Neural progenitor cell (in vitro differentiated cells): ENCODE measurements around the gene AP4M1. TPM values are rescaled to one million over a fixed set of nuclear protein-coding genes. Genes with fewer than 3 reads are reported as not detected.
"Not testable (repeated sequence)": the region's sequence is repeated elsewhere in the genome, so short reads cannot be mapped to it uniquely, and the experiment has no call there.

ENCODE experiments used
- DNase-seq: peaks from one replicate; pipeline ENCODE4 v3.0.0-alpha.2; 2016; ENCODE audit warnings: low spot score
- H2AFZ ChIP-seq: fragments of 200-600 bp; sonication (generic); replicated peaks from 2 replicates; pipeline ENCODE4 v1.6.1; 2016; ENCODE audit warnings: antibody characterized with exemption
- H3F3A ChIP-seq: fragments of 200-600 bp; sonication (generic); 2 replicates; pipeline ENCODE4 v1.6.1; 2016; ENCODE audit warnings: antibody characterized with exemption, low read depth
- H3K27ac ChIP-seq: fragments of 200-600 bp; sonication (generic); 2 replicates; pipeline ENCODE4 v1.5.1; 2016; ENCODE audit warnings: mild to moderate bottlenecking
- H3K27me3 ChIP-seq: fragments of 200-600 bp; sonication (generic); 2 replicates; pipeline ENCODE4 v1.6.1; 2016; ENCODE audit warnings: mild to moderate bottlenecking, moderate library complexity
- H3K36me3 ChIP-seq: fragments of 200-600 bp; sonication (generic); 2 replicates; pipeline ENCODE4 v1.5.1; 2016
- H3K4me1 ChIP-seq: fragments of 200-600 bp; sonication (generic); 2 replicates; pipeline ENCODE4 v1.6.1; 2016; ENCODE audit warnings: mixed run types
- H3K4me2 ChIP-seq: fragments of 200-600 bp; sonication (generic); 2 replicates; pipeline ENCODE4 v1.6.1; 2016
- H3K4me3 ChIP-seq: fragments of 200-600 bp; sonication (generic); 2 replicates; pipeline ENCODE4 v1.5.1; 2016
- H3K79me2 ChIP-seq: fragments of 200-600 bp; sonication (generic); 2 replicates; pipeline ENCODE4 v1.6.1; 2016; ENCODE audit warnings: low read depth
- H3K9ac ChIP-seq: fragments of 200-600 bp; sonication (generic); 2 replicates; pipeline ENCODE4 v1.6.1; 2016
- H3K9me3 ChIP-seq: fragments of 200-600 bp; sonication (generic); 2 replicates; pipeline ENCODE4 v1.5.1; 2016; ENCODE audit warnings: low read depth
- H4K20me1 ChIP-seq: fragments of 200-600 bp; sonication (generic); 2 replicates; pipeline ENCODE4 v1.6.1; 2016; ENCODE audit warnings: low read depth
- H3K27ac Mint-ChIP-seq: 3 replicates; pipeline ENCODE4 v1.8.0; 2021; ENCODE audit warnings: mixed read lengths
- H3K27me3 Mint-ChIP-seq: 2 replicates; pipeline ENCODE4 v1.8.0; 2022; ENCODE audit warnings: low read depth, mild to moderate bottlenecking, inconsistent platforms, moderate library complexity, mixed read lengths; ENCODE audit not compliant: insufficient read depth
- H3K36me3 Mint-ChIP-seq: 3 replicates; pipeline ENCODE4 v1.8.0; 2021; ENCODE audit warnings: mixed read lengths
- H3K4me1 Mint-ChIP-seq: 3 replicates; pipeline ENCODE4 v1.8.0; 2021; ENCODE audit warnings: mixed read lengths
- H3K4me3 Mint-ChIP-seq: 3 replicates; pipeline ENCODE4 v1.8.0; 2021; ENCODE audit warnings: mild to moderate bottlenecking, moderate library complexity, mixed read lengths
- H3K9me3 Mint-ChIP-seq: 3 replicates; pipeline ENCODE4 v1.8.0; 2020; ENCODE audit warnings: mixed read lengths
- EZH2 ChIP-seq: fragments of 200-600 bp; sonication (generic); IDR thresholded peaks from 2 replicates; pipeline ENCODE4 v1.6.1; 2017; ENCODE audit warnings: antibody characterized with exemption, mild to moderate bottlenecking, moderate library complexity
- EZH2phosphoT487 ChIP-seq: fragments of 200-600 bp; sonication (generic); IDR thresholded peaks from 2 replicates; pipeline ENCODE4 v1.6.1; 2017; ENCODE audit warnings: antibody characterized with exemption
- total RNA-seq: library from RNA; depleted of rRNA; stranded (reverse); fragments of >200 nt; gene quantifications from 2 replicates; pipeline ENCODE4 v1.2.3, GENCODE V29; 2015; ENCODE audit warnings: low replicate concordance
- TF ChIP-seq, protein P1 (sequence below): fragments of 200-600 bp; sonication (generic); IDR thresholded peaks from 2 replicates; pipeline ENCODE4 v1.5.1; 2017; ENCODE audit warnings: antibody characterized with exemption, mild to moderate bottlenecking

The AP4M1 gene
- total RNA-seq, 1 donor from 2014 or later = 15.3 TPM

DNA sequence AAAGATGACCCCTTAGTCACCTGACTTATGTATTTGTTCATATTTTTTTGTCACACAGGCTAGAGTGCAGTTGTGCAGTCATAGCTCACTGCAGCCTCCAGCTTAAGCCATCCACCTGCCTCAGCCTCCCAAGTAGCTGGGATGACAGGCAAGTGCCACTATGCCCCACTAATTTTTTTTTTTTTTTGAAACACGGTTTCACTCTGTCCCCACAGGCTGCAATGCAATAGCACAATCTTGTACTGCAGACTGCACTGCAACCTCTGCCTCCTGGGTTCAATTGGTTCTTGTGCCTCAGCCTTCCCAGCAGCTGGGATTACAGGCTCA is 27.2 kb downstream of the AP4M1 start:
- no peaks in the 10 kb centered on the region for H3K4me1 ChIP-seq
- no peaks in the 10 kb centered on the region for H3K36me3 ChIP-seq
- TF ChIP-seq, protein P1, sequence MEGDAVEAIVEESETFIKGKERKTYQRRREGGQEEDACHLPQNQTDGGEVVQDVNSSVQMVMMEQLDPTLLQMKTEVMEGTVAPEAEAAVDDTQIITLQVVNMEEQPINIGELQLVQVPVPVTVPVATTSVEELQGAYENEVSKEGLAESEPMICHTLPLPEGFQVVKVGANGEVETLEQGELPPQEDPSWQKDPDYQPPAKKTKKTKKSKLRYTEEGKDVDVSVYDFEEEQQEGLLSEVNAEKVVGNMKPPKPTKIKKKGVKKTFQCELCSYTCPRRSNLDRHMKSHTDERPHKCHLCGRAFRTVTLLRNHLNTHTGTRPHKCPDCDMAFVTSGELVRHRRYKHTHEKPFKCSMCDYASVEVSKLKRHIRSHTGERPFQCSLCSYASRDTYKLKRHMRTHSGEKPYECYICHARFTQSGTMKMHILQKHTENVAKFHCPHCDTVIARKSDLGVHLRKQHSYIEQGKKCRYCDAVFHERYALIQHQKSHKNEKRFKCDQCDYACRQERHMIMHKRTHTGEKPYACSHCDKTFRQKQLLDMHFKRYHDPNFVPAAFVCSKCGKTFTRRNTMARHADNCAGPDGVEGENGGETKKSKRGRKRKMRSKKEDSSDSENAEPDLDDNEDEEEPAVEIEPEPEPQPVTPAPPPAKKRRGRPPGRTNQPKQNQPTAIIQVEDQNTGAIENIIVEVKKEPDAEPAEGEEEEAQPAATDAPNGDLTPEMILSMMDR = no peak
- TF ChIP-seq EZH2phosphoT487 = no peak
- no peak for TF ChIP-seq EZH2
- no peaks in the 10 kb centered on the region for H3K9me3 ChIP-seq
- H2AFZ ChIP-seq = no peak overlapping the region
- H3K9ac ChIP-seq = no peak overlapping the region
- peak overlapping the region; percentile 97 for H3K4me2 ChIP-seq
- Mint-ChIP-seq H3K4me3 (peak overlapping the region; percentile 85), H3K9me3 (no peaks in the 10 kb centered on the region), H3K36me3 (peaks cover 5% of the 10 kb centered on the region), H3K27ac (no peak overlapping the region), H3K4me1 (peaks cover 28% of the 10 kb centered on the region), H3K27me3 (peaks cover 4% of the 10 kb centered on the region)
- no peak overlapping the region for H3K27ac ChIP-seq
- H4K20me1 ChIP-seq = no peaks in the 10 kb centered on the region
- no peak for DNase-seq
- H3K27me3 ChIP-seq = peaks cover 33% of the 10 kb centered on the region
- peaks cover 9% of the 10 kb centered on the region for H3K79me2 ChIP-seq
- peak overlapping the region; percentile 68 for H3K4me3 ChIP-seq
- peaks cover 39% of the 10 kb centered on the region for H3F3A ChIP-seq

DNA sequence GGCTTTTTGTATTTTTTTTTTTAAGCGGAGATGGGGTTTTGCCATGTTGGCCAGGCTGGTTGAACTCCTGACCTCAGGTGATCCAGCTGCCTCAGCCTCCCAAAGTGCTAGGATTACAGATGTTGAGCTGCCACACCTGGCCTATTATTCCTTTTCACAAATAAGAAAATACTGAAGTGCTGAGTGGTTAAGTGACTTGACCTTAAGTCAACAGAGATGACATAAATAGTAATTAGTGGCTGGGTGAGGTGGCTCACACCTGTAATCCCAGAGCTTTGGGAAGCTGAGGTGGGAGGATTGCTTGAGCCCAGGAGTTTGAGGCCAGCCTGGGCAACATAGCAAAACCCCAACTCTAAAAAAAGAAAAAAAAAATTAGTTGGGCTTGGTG is 28.8 kb downstream of the AP4M1 start:
- H4K20me1 ChIP-seq, H3K36me3 Mint-ChIP-seq, H2AFZ ChIP-seq, H3K9me3 ChIP-seq, H3K4me3 Mint-ChIP-seq, H3K36me3 ChIP-seq, H3K27me3 Mint-ChIP-seq, H3K4me1 ChIP-seq, H3K9ac ChIP-seq, H3K4me2 ChIP-seq, H3K4me3 ChIP-seq, H3K27ac ChIP-seq, DNase-seq, H3K79me2 ChIP-seq, H3K9me3 Mint-ChIP-seq, H3K27ac Mint-ChIP-seq: not testable (repeated sequence)
- peaks cover 33% of the 10 kb centered on the region for H3K27me3 ChIP-seq
- H3K4me1 Mint-ChIP-seq = peaks cover 23% of the 10 kb centered on the region
- H3F3A ChIP-seq = peaks cover 36% of the 10 kb centered on the region

DNA sequence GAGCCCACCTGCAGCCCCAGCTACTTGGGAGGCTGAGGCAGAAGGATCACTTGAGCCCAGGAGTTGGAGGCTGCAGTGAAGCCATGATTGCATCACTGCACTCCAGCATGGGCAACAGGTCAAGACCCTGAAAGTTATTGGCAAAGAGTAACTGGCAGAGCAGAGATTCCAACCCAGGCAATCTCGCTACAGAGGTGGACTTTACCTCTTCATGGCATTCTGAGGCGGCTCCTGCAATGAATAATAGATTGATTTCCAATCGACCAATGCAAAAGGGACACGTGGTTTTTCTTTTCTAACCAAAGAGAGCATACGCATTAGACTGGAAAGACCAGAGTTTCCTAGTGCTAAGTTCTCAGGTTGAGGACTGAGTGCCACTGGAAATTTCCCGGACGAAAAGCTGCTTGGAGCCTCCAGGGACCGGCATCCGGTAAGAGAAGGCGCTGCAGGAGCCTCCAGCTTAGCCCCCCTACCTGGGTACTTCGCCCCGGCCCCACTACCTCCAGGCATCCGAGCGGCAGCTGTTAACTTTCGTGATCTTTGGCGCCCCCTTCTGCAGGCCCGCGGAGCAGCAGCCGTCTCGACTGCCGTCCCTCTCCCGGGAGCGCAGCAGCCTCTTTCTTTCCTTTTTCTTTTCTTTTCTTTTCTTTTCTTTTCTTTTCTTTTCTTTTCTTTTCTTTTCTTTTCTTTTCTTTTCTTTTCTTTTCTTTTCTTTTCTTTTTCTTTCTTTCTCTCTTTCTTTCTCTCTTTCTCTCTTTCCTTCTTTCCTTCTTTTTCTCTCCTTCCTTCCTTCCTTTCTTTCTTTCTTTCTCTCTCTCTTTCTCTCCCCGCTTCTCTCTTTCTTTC is 29.4 kb downstream of the AP4M1 start:
- Histone ChIP-seq H3F3A (peaks cover 34% of the 10 kb centered on the region), H3K27me3 (peaks cover 33% of the 10 kb centered on the region), H3K4me1 (no peaks in the 10 kb centered on the region), H3K9me3 (no peaks in the 10 kb centered on the region), H3K4me3 (peak overlapping the region; percentile 12), H2AFZ (peak overlapping the region; percentile 61), H3K79me2 (peaks cover 5% of the 10 kb centered on the region), H3K4me2 (peak overlapping the region; percentile 62), H3K9ac (no peak overlapping the region), H3K36me3 (no peaks in the 10 kb centered on the region), H3K27ac (no peak overlapping the region), H4K20me1 (no peaks in the 10 kb centered on the region)
- H3K4me3 Mint-ChIP-seq = peak overlapping the region; percentile 42
- no peaks in the 10 kb centered on the region for H3K9me3 Mint-ChIP-seq
- peaks cover 2% of the 10 kb centered on the region for H3K27me3 Mint-ChIP-seq
- H3K36me3 Mint-ChIP-seq = no peaks in the 10 kb centered on the region
- peaks cover 18% of the 10 kb centered on the region for H3K4me1 Mint-ChIP-seq
- peak; percentile 92 for DNase-seq
- H3K27ac Mint-ChIP-seq = no peak overlapping the region
- TF ChIP-seq, protein P1 = peak; percentile 84
- peak; percentile 31 for TF ChIP-seq EZH2
- no peak for TF ChIP-seq EZH2phosphoT487

DNA sequence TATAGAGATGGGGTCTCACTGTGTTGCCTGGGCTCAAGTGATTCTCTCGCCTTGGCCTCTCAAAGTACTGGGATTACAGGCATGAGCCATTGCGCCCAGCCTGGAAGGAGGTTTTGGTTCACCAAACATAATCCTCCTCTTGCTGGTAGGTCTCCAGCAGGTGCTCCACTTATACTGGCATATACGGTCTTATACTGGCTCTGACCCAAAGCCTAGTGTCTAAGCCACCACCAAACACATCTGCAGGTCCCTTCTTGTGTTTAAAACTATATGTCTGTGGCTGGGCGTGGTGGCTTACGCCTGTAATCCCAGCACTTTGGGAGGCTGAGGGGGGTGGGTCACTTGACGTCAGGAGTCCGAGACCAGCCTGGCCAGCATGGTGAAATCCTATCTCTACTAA is 30.7 kb downstream of the AP4M1 start:
- H3K9ac ChIP-seq = no peak overlapping the region
- H3K9me3 ChIP-seq = no peaks in the 10 kb centered on the region
- no peak for DNase-seq
- H3K4me3 ChIP-seq = no peak overlapping the region
- H3K9me3 Mint-ChIP-seq = no peaks in the 10 kb centered on the region
- H3K4me1 ChIP-seq = no peaks in the 10 kb centered on the region
- H3K27me3 ChIP-seq = peaks cover 33% of the 10 kb centered on the region
- no peak overlapping the region for H3K27ac ChIP-seq
- H2AFZ ChIP-seq = no peak overlapping the region
- TF ChIP-seq EZH2phosphoT487 (no peak), EZH2 (no peak)
- TF ChIP-seq, protein P1 = no peak
- H3K27me3 Mint-ChIP-seq = peaks cover 2% of the 10 kb centered on the region
- peaks cover 12% of the 10 kb centered on the region for H3K4me1 Mint-ChIP-seq
- H3K27ac Mint-ChIP-seq = no peak overlapping the region
- H3K79me2 ChIP-seq = no peaks in the 10 kb centered on the region
- no peaks in the 10 kb centered on the region for H4K20me1 ChIP-seq
- peaks cover 26% of the 10 kb centered on the region for H3F3A ChIP-seq
- H3K4me2 ChIP-seq = no peak overlapping the region
- no peaks in the 10 kb centered on the region for H3K36me3 ChIP-seq
- H3K36me3 Mint-ChIP-seq = no peaks in the 10 kb centered on the region
- H3K4me3 Mint-ChIP-seq = no peak overlapping the region
